GM18511 (cell line): Measurements from ENCODE around the gene ZDHHC12.

Experiments used
- ATAC-seq: cut with Tn5 transposase; IDR thresholded peaks from one replicate; pipeline ENCODE4 v1.9.1; 2021; ENCODE audit warnings: mild to moderate bottlenecking, moderate library complexity; ENCODE audit not compliant: unreplicated experiment

ZDHHC12 gene

GRCh38 chr9:128731093-128731492 lies 7.2 kb upstream of the ZDHHC12 start:
- ATAC-seq, result no peak

GRCh38 chr9:128729766-128730517 lies 6.0 kb upstream of the ZDHHC12 start:
- no peak for ATAC-seq

- ATAC-seq, result no peak
Observed at GRCh38 chr9:128729302-128729701, 5.4 kb upstream of the ZDHHC12 start.

GRCh38 chr9:128728298-128728697 lies 4.4 kb upstream of the ZDHHC12 start:
- no peak for ATAC-seq

GRCh38 chr9:128727640-128728248 lies 3.8 kb upstream of the ZDHHC12 start:
- ATAC-seq, result no peak

GRCh38 chr9:128724744-128725211 lies 851 bp upstream of the ZDHHC12 start:
- no peak for ATAC-seq

DNA sequence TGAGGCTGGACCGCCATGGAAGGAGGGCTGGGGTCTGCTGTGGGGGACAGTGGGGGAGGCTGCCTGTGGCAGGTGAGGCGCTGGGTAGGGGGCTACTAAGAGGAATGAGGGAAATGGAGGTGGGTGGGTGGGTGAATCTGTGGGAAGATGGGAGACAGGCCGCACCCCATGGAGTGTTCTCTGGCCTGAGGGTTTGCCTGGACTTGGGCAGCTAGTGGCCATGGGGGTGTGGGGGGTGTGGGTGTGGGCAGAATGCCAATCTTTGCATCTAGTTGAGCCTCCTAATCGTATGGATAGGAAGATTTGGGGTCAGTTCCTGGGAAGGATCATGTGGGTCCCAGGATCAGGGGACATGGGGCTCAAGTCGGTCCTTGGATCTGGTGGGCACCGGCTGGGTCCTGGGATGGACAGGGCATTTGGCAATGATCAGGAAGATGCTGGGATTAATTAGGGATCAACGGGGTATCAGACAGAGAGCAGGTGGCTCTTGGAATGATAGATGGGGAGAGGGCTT lies 518 bp downstream of the ZDHHC12 start:
- ATAC-seq, result no peak

- ATAC-seq, result no peak
Observed at GRCh38 chr9:128722380-128723351, 1.3 kb downstream of the ZDHHC12 start.

- ATAC-seq, result no peak
Observed at GRCh38 chr9:128721487-128722010, 2.4 kb downstream of the ZDHHC12 start.

- no peak for ATAC-seq
Observed at GRCh38 chr9:128720841-128721486, 3.0 kb downstream of the ZDHHC12 start.

DNA sequence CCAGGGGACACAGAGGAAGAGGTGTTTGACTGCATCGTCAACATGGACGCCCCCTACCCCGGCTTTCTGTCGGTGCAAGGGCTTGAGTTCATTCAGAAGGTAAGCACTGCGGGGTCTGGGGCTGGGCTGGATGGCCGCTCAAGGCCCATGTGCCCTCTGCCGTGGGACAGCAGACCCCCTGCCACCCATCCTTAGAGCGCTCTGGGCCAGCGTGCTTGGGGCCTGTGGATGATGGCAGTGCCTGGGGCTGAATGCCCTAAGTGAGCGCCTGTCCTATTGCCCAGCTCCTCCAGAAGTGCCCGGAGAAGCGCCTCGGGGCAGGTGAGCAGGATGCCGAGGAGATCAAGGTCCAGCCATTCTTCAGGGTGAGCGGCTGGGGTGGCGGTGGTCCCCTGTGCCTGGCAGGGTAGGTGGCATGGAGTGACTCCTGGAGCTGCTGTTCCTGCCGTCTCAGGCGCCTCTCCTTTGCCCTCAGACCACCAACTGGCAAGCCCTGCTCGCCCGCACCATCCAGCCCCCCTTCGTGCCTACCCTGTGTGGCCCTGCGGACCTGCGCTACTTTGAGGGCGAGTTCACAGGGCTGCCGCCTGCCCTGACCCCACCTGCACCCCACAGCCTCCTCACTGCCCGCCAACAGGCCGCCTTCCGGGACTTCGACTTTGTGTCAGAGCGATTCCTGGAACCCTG lies 3.9 kb downstream of the ZDHHC12 start:
- no peak for ATAC-seq

GRCh38 chr9:128718475-128718874 lies 5.5 kb downstream of the ZDHHC12 start:
- no peak for ATAC-seq

DNA sequence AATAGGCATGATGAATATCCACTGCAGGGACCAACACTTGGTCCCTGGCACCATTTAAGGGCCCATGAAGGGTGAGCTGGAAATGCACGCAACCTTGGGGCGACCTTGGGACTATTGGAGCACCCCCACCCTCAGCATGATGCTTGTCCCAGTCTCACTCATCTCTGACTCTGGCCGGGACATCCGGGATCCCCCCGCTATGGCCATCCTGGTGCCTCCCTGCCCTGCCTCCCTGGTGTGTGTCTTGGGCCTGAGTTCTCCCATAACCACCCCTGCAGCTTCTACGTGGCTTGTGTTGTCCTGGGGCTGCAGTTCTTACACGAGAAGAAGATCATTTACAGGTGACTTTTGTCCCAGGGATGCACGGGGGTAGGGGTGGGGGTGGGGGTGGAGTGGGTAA lies 5.9 kb downstream of the ZDHHC12 start:
- no peak for ATAC-seq

DNA sequence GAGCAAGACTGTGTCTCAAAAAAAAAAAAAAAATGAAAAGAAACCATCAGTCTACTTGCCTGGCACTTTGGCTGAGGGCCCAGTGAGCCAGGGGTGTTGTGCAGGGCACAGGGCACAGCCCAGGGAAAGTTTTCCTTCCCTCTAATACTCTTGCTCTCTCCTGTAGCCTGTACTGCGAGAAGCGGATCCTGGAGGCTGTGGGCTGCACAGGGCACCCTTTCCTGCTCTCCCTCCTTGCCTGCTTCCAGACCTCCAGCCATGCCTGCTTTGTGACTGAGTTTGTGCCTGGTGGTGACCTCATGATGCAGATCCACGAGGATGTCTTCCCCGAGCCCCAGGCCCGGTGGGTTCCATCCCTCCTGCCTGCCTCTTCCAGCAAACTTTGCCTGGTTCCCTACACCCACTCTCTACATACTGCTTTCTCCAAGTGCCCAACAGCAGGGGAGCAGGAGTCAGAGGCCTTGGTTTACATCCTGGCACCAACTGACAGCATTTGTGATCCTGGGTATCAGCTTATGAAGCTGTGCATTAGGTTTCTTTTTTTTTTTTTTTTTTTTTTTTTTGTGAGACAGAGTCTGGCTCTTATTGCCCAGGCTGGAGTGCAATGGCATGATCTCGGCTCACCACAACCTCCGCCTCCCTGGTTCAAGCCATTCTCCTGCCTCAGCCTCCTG lies 7.2 kb downstream of the ZDHHC12 start:
- no peak for ATAC-seq

- no peak for ATAC-seq
Observed at GRCh38 chr9:128715436-128715750, 8.5 kb downstream of the ZDHHC12 start.

DNA sequence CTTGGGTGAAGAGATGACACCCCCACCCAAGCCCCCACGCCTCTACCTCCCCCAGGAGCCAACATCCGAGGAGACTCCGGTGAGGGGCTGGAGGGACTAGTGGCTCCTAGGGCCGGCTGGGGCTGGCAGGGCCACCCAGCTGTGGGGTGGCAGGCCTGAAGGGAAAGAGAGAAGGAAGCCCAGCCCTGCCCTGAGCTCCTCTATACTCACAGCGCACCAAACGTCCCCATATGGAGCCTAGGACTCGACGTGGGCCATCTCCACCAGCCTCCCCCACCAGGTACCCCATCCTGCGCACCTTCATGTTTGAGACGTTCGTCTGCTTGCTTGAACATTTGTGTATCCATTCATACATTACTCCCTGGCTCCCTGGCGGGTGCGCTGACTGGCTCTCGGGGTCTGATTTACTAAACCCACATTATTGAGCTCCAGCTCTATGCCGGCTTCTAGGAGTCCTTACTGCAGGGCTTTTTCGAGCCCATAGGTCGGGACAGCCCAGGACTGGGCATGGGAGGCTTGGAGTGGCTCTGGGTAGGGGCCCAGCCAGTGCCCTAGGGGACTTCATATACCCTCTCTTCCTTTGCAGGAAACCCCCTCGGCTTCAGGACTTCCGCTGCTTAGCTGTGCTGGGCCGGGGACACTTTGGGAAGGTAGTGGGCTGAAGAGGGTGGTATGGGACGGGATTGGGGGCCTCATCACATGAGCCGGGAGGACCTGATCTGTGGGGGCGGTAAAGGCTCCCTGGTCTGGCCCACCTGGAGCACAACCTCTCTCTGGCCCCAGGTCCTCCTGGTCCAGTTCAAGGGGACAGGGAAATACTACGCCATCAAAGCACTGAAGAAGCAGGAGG lies 9.1 kb downstream of the ZDHHC12 start:
- no peak for ATAC-seq

- no peak for ATAC-seq
Observed at GRCh38 chr9:128713941-128714573, 9.9 kb downstream of the ZDHHC12 start.

- ATAC-seq, result no peak
Observed at GRCh38 chr9:128713411-128713780, 10.5 kb downstream of the ZDHHC12 start.
